Epithelial cell of proximal tubule (primary cell): ENCODE data around the gene COX8C. TPM values are rescaled to one million over a fixed set of nuclear protein-coding genes. Genes with fewer than 3 reads are reported as not detected.

Source experiments
- DNase-seq: peaks from one replicate; pipeline ENCODE4 v3.0.0-alpha.2; 2011; ENCODE audit warnings: low read depth
- H3K4me3 ChIP-seq: 2 replicates; pipeline ENCODE4 v1.5.1; 2011; ENCODE audit warnings: low read depth, mild to moderate bottlenecking, low read length
- total RNA-seq: library from RNA; depleted of rRNA; stranded (reverse); fragments of >200 nt; gene quantifications from 2 replicates; pipeline ENCODE4 v1.2.3, GENCODE V29; 2015
- TF ChIP-seq, protein P1 (sequence below): conservative IDR thresholded peaks from 2 replicates; pipeline ENCODE4 v1.5.1; 2012; ENCODE audit warnings: low read depth, mild to moderate bottlenecking, low read length

Gene COX8C
- total RNA-seq, 1 donor from 2014 or later, result not detected

DNA sequence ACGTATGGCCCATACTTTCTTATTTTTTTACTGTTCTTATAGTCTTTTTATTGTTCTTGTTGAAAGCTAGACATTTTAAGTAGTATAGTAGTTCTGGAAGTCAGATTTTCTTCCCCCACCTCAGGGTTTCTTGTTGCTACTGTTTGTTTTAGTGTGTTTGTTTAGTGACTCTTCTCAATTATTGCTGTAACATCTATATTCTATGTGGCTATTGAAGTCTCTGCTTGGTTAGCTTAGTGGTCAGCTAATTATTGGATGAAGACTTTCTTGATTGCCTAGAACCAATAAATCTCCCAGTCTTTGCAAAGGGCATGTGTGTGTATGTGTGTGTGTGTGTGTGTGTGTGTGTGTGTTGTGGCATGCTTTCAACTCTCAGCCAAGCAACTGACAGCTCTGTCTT lies 49.5 kb downstream of the COX8C start:
- no peak for DNase-seq
- H3K4me3 ChIP-seq, result no peak overlapping the region
- TF ChIP-seq, protein P1, sequence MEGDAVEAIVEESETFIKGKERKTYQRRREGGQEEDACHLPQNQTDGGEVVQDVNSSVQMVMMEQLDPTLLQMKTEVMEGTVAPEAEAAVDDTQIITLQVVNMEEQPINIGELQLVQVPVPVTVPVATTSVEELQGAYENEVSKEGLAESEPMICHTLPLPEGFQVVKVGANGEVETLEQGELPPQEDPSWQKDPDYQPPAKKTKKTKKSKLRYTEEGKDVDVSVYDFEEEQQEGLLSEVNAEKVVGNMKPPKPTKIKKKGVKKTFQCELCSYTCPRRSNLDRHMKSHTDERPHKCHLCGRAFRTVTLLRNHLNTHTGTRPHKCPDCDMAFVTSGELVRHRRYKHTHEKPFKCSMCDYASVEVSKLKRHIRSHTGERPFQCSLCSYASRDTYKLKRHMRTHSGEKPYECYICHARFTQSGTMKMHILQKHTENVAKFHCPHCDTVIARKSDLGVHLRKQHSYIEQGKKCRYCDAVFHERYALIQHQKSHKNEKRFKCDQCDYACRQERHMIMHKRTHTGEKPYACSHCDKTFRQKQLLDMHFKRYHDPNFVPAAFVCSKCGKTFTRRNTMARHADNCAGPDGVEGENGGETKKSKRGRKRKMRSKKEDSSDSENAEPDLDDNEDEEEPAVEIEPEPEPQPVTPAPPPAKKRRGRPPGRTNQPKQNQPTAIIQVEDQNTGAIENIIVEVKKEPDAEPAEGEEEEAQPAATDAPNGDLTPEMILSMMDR, result no peak

Other genes with a start within 250 kb of the COX8C start
- gene ITPK1, start 231.3 kb upstream of the COX8C start, total RNA-seq, result 22.7 and 33.7 TPM in 2 replicates
- gene MOAP1, start 162.3 kb upstream of the COX8C start, total RNA-seq, result 13.7 and 19.7 TPM in 2 replicates
- 3.3 and 13.1 TPM in 2 replicates for gene LYSET, start 161.9 kb upstream of the COX8C start, total RNA-seq
- gene GON7, start 140.1 kb upstream of the COX8C start, total RNA-seq, result 16.7 and 17.4 TPM in 2 replicates
- 24.8 and 45.7 TPM in 2 replicates for gene UBR7, start 139.9 kb upstream of the COX8C start, total RNA-seq
- 18.4 and 22.2 TPM in 2 replicates for gene BTBD7, start 14.1 kb upstream of the COX8C start, total RNA-seq
- 0.29 TPM in 1 of 2 replicates, not detected in the other for gene UNC79, start 83.8 kb downstream of the COX8C start, total RNA-seq